ENCODE data around the gene ATXN2. TPM values are rescaled to one million over a fixed set of nuclear protein-coding genes. Genes with fewer than 3 reads are reported as not detected.
A peak's percentile ranks its signal among the peaks of the same experiment; 100 is the strongest.

ATXN2 gene
- total and polyA plus RNA-seq, 4 donors, result 11.5 to 33.1 (median 22.1) TPM

DNA sequence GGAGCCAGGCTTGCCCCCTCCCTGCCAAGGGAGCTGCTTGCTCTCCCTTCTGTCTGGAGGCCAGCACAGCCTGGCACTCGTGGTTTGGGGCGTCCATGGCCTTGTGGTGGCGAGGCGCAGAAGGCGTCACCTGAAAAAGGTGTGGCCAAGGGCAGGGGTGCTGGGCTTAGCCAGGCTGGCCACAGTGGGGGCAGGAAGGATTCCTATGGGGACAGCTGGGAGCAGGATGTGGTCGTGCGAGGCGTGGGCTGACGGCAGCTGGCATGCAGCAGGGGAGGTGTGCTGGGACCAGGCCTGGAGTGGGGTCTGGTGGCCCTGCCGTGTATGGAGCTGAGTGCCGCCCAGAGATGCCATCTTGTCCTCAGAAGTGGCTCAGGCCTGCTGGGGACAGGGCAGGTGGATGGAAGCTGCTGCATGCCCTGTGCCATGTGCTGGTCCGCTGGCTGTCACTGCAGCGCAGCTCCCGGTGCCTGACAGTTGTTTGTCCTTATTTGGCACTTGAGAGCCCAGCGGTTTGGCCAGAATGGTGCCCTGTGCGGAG, 163.4 kb downstream of the ATXN2 start:
- Histone ChIP-seq H3K27me3 (ENCODE audit: control insufficient read depth in 4 of 4, insufficient read depth in 4 of 4, low read length in 3 of 4) (no peaks in the 10 kb centered on the region), H3K4me1 (ENCODE audit: control insufficient read depth in 4 of 4, insufficient read depth in 4 of 4, low read length in 3 of 4) (peaks cover 13 to 54% (median 37%) of the 10 kb centered on the region in 4 donors), H3K9ac (ENCODE audit: low read depth in 1 of 2, low read length in 2 of 2) (peak overlapping the region in 1 of 2 donors; percentile 7), H3K9me3 (ENCODE audit: control insufficient read depth in 4 of 4, low read length in 3 of 4) (no peaks in the 10 kb centered on the region), H3K27ac (ENCODE audit: low read depth in 1 of 2, low read length in 2 of 2) (peak overlapping the region; percentile 92 to 94), H3K4me3 (ENCODE audit: low read depth in 1 of 3, low read length in 3 of 3) (no peak overlapping the region), H3K36me3 (ENCODE audit: control insufficient read depth in 4 of 4, insufficient read depth in 3 of 4, low read depth in 1 of 4, low read length in 3 of 4) (no peaks in the 10 kb centered on the region)
- TF ChIP-seq, protein P1, sequence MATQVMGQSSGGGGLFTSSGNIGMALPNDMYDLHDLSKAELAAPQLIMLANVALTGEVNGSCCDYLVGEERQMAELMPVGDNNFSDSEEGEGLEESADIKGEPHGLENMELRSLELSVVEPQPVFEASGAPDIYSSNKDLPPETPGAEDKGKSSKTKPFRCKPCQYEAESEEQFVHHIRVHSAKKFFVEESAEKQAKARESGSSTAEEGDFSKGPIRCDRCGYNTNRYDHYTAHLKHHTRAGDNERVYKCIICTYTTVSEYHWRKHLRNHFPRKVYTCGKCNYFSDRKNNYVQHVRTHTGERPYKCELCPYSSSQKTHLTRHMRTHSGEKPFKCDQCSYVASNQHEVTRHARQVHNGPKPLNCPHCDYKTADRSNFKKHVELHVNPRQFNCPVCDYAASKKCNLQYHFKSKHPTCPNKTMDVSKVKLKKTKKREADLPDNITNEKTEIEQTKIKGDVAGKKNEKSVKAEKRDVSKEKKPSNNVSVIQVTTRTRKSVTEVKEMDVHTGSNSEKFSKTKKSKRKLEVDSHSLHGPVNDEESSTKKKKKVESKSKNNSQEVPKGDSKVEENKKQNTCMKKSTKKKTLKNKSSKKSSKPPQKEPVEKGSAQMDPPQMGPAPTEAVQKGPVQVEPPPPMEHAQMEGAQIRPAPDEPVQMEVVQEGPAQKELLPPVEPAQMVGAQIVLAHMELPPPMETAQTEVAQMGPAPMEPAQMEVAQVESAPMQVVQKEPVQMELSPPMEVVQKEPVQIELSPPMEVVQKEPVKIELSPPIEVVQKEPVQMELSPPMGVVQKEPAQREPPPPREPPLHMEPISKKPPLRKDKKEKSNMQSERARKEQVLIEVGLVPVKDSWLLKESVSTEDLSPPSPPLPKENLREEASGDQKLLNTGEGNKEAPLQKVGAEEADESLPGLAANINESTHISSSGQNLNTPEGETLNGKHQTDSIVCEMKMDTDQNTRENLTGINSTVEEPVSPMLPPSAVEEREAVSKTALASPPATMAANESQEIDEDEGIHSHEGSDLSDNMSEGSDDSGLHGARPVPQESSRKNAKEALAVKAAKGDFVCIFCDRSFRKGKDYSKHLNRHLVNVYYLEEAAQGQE (IDR thresholded peaks at IDR 0.05), result no peak
- TF ChIP-seq HNF4G (IDR thresholded peaks at IDR 0.05), result no peak
- TF ChIP-seq, protein P2, sequence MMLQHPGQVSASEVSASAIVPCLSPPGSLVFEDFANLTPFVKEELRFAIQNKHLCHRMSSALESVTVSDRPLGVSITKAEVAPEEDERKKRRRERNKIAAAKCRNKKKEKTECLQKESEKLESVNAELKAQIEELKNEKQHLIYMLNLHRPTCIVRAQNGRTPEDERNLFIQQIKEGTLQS (IDR thresholded peaks at IDR 0.05), result no peak
- TF ChIP-seq NR2F2 (IDR thresholded peaks at IDR 0.05), result no peak
- TF ChIP-seq YY1 (IDR thresholded peaks at IDR 0.05), result no peak
- no peak for TF ChIP-seq RAD21 (IDR thresholded peaks at IDR 0.05)
- TF ChIP-seq GABPA (IDR thresholded peaks at IDR 0.05 in 1 of 2, conservative IDR thresholded peaks at IDR 0.05 in 1 of 2), result no peak
- peak in 1 of 2 donors; percentile 26 for TF ChIP-seq RXRA (IDR thresholded peaks at IDR 0.05)
- TF ChIP-seq, protein P3, sequence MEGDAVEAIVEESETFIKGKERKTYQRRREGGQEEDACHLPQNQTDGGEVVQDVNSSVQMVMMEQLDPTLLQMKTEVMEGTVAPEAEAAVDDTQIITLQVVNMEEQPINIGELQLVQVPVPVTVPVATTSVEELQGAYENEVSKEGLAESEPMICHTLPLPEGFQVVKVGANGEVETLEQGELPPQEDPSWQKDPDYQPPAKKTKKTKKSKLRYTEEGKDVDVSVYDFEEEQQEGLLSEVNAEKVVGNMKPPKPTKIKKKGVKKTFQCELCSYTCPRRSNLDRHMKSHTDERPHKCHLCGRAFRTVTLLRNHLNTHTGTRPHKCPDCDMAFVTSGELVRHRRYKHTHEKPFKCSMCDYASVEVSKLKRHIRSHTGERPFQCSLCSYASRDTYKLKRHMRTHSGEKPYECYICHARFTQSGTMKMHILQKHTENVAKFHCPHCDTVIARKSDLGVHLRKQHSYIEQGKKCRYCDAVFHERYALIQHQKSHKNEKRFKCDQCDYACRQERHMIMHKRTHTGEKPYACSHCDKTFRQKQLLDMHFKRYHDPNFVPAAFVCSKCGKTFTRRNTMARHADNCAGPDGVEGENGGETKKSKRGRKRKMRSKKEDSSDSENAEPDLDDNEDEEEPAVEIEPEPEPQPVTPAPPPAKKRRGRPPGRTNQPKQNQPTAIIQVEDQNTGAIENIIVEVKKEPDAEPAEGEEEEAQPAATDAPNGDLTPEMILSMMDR (IDR thresholded peaks at IDR 0.05; ENCODE audit: low read depth, low read length, missing input control), result no peak
- DNase-seq (ENCODE audit: low spot score), result no peak
- WGBS, result 73% methylated on average over 16 of the region's 16 CpGs

DNA sequence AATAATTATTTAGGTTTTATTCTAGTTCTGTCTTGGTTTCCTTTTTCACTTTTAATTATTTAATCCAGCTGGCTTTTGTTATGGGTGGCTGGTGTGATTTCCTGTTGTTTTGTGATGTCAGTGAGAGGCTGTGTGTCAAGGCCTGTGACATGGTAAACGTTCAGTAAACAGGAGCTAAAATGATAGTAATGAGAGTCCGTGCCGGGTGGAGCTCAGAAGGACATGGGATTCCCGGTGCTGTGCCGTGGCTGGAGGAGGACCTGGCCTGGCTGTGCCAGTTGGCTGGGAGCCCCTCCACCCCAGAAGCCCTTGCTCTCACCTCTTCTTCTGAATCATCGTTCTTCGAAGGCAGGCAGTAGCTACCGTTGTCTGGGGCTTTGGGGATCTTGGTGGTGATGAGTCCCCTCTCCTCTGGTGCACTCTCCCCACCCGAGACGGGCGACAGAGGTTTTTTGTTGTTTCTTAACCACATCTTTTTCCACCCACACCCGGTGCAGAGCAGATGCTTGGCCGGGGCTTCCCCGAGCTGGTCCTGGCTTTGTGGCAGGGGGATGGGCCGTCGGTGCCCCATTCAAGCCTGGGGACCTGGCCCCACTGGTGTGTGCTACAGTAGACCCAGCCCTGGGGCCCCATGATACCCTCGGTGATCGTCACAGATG, 164.3 kb downstream of the ATXN2 start:
- DNase-seq (ENCODE audit: low spot score), result no peak
- no peaks in the 10 kb centered on the region for H3K36me3 ChIP-seq (ENCODE audit: control insufficient read depth in 4 of 4, insufficient read depth in 3 of 4, low read depth in 1 of 4, low read length in 3 of 4)
- H3K27ac ChIP-seq (ENCODE audit: low read depth in 1 of 2, low read length in 2 of 2), result peak overlapping the region; percentile 92 to 94
- H3K9ac ChIP-seq (ENCODE audit: low read depth in 1 of 2, low read length in 2 of 2), result peak overlapping the region; percentile 89 to 91
- H3K4me3 ChIP-seq (ENCODE audit: low read depth in 1 of 3, low read length in 3 of 3), result peak overlapping the region in 1 of 3 donors; percentile 4
- WGBS, result 35% methylated on average over 18 of the region's 18 CpGs
- peaks cover 21 to 61% (median 45%) of the 10 kb centered on the region in 4 donors for H3K4me1 ChIP-seq (ENCODE audit: control insufficient read depth in 4 of 4, insufficient read depth in 4 of 4, low read length in 3 of 4)
- H3K9me3 ChIP-seq (ENCODE audit: control insufficient read depth in 4 of 4, low read length in 3 of 4), result no peaks in the 10 kb centered on the region
- no peaks in the 10 kb centered on the region for H3K27me3 ChIP-seq (ENCODE audit: control insufficient read depth in 4 of 4, insufficient read depth in 4 of 4, low read length in 3 of 4)
- TF ChIP-seq FOXA1 (IDR thresholded peaks at IDR 0.05), result peak; percentile 56
- TF ChIP-seq YY1 (IDR thresholded peaks at IDR 0.05), result peak; percentile 81
- peak; percentile 65 for TF ChIP-seq FOXA2 (IDR thresholded peaks at IDR 0.05)
- TF ChIP-seq, protein P2 (IDR thresholded peaks at IDR 0.05), result no peak
- peak; percentile 56 to 57 for TF ChIP-seq JUND (IDR thresholded peaks at IDR 0.05)
- no peak for TF ChIP-seq TAF1 (conservative IDR thresholded peaks at IDR 0.05)
- TF ChIP-seq SP1 (IDR thresholded peaks at IDR 0.05), result peak; percentile 64
- peak; percentile 64 to 73 for TF ChIP-seq GABPA (IDR thresholded peaks at IDR 0.05 in 1 of 2, conservative IDR thresholded peaks at IDR 0.05 in 1 of 2)
- TF ChIP-seq RAD21 (IDR thresholded peaks at IDR 0.05), result peak; percentile 32 to 45
- no peak for TF ChIP-seq EGR1 (IDR thresholded peaks at IDR 0.05; ENCODE audit: low read depth in 2 of 2)
- TF ChIP-seq, protein P3 (IDR thresholded peaks at IDR 0.05; ENCODE audit: low read depth, low read length, missing input control), result no peak
- TF ChIP-seq, protein P1 (IDR thresholded peaks at IDR 0.05), result peak; percentile 73
- peak; percentile 59 for TF ChIP-seq NR2F2 (IDR thresholded peaks at IDR 0.05)
- peak; percentile 24 to 66 for TF ChIP-seq HNF4A (conservative IDR thresholded peaks at IDR 0.05)

Measured in liver (tissue), 9 donors.